HG03039 (cell line): ENCODE results near the gene ASTN2.

ENCODE experiments used
- ATAC-seq: cut with Tn5 transposase; IDR thresholded peaks from one replicate; pipeline ENCODE4 v1.9.1; 2021; ENCODE audit warnings: mild to moderate bottlenecking, moderate library complexity; ENCODE audit not compliant: unreplicated experiment

The ASTN2 gene

DNA sequence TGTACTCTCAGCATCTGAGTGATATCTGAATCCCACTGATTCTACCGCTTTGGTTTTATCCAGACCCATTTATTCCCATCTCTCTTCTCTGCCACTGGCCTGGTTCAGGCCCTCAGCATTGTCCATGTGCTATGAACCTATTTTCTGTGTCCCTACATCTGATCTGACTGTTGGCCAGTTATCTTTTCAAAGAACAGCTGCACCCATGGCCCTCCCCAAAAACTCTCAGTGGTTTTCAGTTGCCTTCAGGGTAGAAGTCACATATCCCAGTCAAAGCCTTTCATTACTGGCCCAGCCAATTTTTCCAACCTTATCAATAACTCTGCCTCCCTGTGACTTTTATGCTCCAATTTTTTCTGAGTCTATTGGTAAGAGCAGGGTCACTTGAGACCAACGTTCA, 430.7 kb downstream of the ASTN2 start:
- no peak for ATAC-seq

DNA sequence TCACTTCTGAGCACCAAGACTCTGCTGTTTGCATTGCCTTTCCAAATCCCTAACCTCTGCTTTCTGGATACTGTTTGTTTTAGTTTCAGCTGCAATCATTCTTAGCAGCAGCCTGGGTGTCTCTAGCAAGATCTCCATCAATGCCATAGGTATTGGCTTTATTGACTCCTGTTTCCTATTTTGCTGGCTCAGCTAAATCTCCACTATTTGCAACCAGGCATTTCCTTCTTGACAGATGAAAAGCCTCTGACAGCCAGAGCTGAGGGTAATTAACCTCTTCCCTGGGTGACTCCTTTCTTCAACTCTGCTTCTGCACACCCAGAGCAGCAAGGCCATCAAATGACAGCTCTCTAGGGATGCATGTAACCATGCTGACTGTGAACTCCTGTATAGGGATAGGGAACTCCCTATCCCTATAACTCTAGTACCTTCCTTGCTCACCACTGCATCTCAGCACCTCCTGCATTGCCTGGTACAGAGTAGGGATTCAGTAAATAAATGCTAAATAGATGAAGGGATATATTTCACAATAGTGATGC, 434.2 kb downstream of the ASTN2 start:
- no peak for ATAC-seq

DNA sequence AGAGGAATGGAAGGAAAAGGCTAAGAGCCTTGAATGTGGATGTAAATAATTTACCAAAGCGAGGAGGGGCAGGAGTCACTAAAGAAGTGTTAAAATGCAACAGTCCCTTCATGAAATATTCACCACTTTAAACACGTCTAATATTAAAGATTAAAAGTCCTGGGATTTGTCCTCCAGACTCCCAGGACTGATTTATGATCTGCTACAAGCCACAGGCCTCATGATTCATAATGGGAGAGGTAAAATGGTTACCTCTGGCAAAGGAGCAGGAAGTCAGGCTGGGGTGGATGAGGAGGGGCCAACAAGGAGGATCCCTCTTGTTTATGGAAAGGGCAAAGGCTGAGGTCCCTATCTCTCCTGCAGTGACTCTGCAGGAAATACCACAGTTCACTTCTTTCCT, 435.4 kb downstream of the ASTN2 start:
- ATAC-seq = no peak

DNA sequence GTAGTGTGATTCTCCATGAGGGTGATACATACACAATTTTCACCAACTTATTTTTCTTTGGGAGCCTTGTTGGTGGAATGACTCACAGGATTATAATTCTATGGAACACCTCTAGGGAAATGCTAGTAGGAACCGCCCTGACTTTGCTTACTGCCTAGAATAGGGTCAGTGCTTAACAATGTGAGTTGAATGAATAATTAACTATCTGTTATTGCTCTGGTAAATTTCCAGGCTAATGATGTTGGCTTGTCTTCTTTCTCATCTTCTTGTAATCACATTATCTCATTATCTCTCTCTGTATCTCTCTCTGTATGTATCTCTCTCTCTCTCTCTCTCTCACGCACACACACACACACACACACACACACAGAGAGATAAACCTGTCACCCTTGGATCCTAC, 436.7 kb downstream of the ASTN2 start:
- ATAC-seq = no peak

DNA sequence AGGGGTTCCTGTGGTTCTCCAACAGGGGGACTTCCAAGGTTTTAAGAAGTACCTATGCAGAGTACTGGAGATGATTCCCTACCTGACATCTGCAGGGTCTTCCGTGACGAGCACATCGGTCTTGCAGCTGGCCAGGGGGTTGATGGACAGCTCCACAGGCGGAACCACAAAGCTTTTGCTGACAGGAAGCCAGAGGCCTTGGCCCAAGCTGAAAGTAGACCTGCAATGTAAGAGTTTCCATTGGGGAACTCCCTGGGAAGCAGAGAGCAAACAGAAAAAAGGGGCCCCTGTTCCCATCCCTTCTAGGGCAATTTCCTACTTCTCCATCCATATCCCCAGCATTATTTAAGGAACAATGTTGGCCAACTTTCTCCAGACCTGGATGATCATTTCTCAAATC, 439.7 kb downstream of the ASTN2 start:
- no peak for ATAC-seq

DNA sequence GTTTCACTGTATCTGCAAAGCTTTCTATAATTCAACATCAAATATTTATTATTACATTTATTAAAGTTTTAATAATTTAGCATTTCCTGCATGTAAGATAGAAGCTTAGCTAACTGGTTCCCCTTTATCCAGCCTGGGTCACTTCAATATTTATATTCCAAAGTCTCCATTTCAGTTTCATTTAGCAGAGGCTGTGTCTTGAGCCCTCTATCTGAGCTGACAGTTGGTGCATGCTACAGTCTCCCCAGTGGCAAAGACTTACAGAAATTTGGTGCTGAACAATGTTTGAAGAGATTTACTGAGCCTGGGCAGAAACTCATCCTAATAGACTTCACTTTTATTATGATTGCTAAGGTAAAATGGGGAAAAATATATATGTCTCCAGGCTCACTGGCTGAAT, 448.7 kb downstream of the ASTN2 start:
- no peak for ATAC-seq

DNA sequence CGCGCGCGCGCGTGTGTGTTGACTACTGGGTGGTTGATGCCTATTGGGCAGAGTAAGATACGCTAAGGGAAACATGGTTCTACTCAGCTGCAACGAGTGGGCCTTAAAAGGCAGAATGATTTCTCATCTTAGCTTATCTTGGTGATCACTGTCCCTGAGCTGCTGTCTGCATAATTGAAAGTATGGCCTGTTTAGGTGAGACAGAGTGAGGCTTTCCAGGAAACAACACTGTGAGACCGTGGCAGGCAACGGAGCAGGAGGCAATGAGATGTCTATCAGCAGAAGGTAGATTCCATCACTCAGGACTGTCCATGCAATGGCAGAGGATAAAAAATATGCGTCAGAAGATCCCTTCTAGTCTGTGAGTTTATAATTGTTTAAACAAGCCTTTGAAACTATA, 450.6 kb downstream of the ASTN2 start:
- no peak for ATAC-seq

DNA sequence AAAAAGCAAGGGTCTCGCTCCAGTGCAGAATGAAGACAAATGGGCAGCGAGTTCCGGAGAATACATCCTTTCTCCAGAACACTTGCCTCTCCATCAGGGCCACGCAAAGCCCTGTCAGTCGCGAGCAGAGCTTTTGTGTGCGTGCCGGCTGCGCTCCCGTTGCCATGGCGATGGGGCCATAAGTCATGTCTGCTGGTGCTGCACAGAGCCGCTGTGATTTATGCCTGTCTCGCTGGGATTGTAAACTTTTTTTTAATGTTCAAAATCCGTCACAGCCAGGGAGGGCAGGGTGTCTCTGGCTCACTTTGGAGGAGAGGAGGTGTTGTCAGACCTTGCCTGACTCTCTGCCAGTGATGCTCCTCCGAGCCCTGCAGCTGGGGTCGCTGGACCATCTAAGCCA, 455.0 kb downstream of the ASTN2 start:
- ATAC-seq = no peak

DNA sequence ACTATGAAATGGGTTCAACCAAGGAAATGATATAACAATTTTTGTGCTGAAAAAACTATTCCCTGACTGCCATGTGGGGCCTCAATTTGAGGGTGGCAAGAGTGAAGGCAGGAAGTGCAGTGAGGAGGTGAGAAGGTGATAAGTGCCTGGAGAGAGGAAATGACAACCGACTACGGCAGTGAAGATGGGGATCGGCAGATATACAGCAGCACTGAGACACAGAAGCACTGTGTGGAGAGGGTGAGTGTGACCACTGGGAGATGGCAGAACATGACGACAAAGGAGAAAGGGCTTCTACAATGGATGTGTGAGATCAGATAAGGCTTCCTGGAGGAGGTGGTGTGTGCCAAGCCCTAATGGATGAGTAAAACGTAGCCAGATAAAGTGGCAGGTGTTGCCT, 456.0 kb downstream of the ASTN2 start:
- ATAC-seq = no peak

DNA sequence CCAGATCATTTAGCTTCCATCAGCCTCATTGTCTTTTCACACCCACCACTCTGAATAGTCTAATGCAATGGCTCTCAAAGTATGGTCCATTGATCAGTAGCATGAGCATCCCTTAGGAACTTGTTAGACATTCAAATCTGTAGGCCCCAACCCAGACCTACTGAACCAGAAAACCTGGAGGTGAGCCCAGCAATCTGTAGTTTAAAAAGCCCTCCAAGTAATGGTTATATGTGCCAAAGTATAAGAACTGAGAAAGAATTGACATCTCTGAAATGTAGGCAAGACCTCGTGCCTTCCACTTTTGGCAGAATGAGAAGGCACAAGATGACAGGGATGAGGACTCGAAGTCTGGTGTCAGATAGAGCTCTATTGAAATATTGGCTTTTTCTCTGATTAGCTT, 460.1 kb downstream of the ASTN2 start:
- no peak for ATAC-seq

DNA sequence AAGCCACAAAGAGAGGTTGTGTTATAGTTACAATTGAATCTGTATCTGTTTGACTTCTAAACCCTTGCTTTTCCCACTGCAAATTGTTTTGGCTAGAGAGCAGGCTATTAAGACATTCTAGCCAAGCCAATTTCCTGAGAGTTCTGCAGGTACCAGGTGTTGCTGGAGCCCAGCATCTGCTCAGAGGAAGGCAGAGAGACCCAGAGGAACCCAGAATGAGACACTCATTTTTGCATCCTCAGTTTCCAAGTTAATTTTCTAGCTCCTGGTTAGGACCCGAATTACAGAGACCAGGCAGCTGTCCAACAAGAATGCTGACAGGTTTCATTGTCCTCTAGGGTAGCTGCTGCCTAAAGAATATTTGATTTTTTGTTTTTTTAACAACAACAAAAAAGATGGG, 461.6 kb downstream of the ASTN2 start:
- no peak for ATAC-seq

DNA sequence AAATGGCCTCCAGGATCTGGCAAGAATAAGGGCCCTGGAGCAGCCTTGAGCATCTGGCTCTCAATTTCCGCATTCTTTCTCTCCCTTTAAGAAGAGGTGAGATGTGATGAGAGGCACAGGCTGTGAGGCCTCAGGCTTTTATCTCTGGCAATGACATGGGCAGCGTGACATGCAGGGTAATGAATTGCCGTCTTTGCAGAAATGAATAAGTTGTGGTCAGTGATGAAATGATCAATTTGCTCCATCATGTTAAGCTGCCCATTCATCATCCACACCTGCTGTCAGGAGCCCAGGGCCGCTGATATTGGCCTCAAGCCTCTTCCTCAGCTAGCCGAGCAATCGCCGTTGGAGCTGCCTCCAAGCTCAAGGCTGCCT, 462.4 kb downstream of the ASTN2 start:
- no peak for ATAC-seq

DNA sequence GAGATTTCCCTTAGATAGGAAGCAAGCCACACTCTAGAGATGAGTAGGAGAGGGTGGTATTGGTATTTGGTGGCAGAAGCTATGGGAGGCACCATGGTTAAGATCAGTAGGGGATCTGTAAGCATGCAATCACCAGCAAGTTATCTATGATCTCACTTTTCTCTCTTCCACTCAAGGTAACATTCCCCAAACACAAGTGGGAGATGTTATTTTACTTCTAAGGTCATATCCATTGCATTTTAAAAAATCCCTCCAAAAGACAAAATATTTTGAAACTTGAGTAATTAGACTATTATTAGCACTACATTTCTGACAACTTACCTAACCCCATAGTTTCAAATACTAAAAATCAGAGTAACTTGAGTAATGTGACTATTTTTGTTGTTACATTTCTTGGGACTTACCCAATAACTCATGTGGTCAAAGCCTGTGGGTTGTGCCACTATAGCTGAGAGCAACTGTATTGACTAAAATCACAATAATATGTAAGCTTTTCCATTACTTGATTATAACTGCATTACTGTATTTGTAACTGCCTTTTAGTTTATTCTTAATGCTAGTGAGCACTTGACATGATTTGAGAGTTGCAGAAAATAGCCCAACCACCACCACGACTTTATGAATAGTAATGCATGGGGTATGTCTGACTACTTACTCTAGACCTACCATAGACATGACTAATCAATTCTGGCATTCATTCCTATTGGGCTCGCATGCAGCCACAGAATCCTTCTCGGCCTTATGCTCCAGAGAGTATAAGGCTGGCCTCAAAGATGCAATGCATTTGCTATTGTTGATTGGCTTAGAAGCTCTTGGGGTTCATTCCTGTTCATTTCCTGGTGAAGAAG, 463.0 kb downstream of the ASTN2 start:
- ATAC-seq = peak; percentile 72

DNA sequence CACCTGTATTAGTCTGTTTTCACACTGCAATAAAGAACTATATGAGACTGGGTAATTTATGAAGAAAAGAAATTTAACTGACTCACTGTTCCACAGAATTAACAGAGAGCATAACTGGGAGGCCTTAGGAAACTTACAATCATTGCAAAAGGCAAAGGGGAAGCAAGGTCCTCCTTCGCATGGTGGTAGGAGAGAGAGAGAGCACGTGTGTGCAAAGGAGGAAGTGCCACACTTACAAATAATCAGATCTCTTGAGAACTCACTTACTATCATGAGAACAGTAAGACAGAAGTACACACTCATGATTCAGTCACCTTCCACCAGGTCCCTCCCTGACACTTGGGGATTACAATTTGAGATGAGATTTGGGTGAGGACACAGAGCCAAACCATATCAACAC, 469.0 kb downstream of the ASTN2 start:
- ATAC-seq = no peak

DNA sequence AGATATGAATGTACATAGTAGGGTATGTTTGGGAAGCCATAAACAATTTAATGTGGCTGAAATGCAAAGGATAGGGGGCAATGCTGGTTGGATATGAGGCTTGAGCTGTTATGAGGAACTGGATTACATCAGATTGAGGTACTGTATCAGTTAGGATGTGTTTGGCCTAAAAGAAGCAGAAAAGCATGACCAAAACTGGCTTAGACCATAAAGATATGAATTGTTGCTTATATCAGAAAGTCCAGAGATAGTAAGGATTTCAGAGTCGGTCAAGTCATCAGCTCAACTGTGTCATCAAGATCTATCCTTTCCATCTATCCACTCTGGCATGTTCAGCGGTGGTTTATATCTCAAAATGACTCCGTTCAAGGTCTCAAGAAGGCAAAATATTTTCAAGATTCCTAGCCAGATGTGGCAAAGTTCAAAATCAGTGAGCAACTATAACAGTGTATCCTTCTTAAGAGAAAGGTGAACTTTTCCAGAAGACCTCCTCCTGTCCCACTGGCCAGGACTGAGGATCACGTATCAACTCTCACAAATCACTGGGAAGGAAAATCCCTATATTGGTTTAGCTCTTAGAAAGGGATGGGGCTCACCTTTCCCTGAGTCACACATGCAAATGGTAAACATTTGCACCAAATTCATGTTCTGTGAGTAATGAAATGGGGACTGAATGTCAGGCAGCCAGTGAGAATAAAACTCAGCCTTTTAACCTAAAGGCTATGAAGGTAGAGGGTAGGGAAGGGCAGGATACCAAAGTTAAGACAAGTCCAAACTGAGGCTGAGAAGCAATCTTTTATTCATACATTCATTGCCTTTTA, 469.9 kb downstream of the ASTN2 start:
- ATAC-seq = no peak

DNA sequence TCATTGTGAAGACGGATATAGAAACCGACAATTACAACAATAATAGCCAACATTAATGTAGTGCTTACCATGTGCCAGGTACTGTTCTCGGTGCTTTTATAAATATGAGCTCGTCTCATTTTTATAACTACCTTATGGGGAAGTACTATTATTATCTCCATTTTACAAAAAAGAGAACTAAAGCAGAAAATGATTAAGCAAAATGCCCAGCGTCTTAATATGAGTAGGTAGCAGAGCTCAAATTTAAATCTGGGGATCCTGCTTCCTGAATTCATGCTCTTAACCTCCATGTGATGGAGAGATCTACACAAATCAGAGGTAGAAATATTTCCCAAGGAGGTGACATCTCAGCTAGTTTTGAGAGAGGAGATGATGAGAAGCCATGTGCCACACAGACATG, 470.9 kb downstream of the ASTN2 start:
- ATAC-seq = no peak

DNA sequence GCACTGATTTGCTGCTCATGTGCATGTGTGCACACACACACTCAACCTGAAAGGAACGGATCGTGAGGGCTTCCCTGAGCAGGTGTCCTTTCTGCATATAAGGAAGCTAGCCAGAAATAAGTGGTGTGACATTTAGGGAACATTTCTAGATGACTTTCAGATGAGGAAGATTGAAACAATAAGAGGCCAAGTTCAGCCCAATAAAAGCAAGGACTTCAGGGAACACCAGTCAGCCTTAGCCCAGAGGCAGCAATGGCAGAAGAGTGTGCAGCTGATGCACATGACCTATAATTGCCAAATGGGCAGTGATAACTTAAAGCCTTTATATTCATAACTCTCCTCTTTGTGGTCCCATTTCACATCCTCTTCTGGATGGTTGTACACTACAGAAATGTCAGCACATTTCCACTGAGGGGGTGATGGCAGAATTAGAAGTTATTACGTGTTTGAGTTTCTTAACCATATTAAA, 472.2 kb downstream of the ASTN2 start:
- ATAC-seq = peak; percentile 54

DNA sequence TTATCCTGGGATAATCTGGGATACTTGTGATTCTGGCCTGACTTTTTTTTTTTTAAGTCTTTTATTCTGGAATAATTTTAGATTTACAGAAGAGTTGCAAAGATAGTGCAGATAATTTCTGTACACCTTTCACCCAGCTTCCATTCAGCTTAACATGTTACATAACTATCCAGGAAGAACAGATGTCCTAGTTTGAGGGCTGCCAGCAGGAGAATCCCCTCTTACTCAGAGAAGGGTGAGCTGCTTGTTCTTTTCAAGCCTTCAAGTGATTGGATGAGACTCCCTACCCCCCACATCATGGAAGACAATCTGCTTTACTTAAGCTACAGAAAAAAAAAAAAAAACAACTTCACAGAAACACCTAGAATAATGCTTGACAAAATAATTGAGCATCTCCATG, 473.6 kb downstream of the ASTN2 start:
- no peak for ATAC-seq

DNA sequence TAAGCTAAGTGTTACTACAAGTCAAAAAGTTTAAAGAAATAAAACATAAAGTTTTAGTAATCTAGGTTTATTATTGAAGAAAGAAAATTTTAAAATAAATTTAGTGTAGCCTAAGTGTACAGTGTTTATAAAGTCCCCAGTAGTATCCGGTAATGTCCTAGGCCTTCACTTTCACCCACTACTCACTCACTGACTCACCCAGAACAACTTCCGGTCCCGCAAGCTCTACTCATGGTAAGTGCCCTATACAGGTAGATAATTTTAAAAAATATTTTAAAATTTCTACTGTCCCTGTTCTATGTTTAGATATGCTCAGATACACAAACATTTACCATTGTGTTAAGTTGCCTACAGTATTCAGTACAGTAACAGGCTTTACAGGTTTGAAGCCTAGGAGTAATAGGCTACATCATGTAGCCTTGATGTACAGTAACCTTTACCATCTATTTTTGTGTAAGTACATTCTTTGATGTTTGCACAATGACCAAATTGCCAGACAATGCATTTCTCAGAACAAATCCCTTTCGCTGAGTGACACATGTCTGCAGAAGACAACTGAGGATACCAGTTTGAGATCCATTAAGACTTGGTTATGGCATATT, 474.1 kb downstream of the ASTN2 start:
- ATAC-seq = no peak

DNA sequence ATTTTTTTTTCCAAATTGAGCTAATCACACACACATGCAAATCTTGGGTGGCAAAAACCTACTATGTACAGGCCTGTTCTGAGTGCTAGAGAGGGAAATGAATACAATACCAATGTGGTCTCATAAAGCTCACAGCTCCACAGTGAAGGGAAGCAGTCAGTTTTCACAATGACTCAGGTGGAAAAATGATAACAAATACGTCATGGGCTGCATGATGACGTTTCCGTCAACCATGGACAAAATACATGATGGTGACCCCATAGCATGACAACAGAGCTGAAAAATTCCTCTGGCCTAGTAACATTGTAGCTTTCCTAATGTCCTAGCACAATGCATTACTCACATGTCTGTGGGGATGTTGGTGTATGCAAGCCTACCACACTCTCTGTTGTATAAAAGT, 475.2 kb downstream of the ASTN2 start:
- no peak for ATAC-seq

DNA sequence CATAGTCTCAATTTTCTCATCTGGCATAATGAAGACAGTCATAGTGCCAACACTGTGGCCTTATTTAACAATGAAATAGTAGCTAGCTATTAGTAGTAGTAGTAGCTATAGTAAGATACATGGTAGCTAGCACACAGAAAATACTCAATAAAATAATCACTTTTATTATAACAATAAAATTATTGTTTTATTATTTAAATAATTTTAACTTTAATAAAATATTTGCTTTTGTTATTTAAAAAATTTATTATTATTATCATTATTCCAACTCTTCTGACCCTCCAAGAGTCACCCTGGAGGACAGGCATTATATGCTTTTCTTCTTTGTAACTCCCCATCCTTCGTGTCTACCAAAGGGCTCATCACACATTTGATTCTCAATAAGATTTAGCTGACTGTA, 475.7 kb downstream of the ASTN2 start:
- no peak for ATAC-seq

DNA sequence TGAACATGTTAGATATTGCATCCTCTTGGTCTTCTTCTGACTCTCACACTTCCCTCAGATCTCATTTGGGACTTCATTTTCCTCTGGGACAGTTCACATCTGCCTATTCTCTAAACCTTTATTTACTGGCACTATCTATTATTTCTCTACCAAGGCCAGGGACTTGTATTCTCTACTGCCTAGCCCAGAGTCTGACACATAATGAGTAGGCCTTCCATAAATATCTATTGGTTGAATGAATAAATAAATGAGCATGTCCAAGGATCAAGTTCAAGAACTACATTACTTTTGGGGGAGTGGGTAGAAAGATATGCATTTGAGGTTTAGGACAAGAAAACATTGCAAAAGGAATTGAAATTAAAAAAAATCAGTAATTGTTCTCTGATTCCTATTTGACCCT, 477.5 kb downstream of the ASTN2 start:
- ATAC-seq = no peak
